GM12878 (cell line): ENCODE results near the gene CCR7. TPM values are rescaled to one million over a fixed set of nuclear protein-coding genes. Genes with fewer than 3 reads are reported as not detected.

Experiments used
- BACH1 ChIP-seq: fragments of 450-650 bp; IDR thresholded peaks from 2 replicates; pipeline ENCODE4 v1.6.1; 2017; ENCODE audit warnings: mild to moderate bottlenecking, borderline replicate concordance
- CBX5 ChIP-seq: sonication (generic); IDR thresholded peaks from 2 replicates; pipeline ENCODE4 v1.6.1; 2016; ENCODE audit warnings: low read depth, moderate library complexity, mild to moderate bottlenecking, inconsistent platforms
- CEBPZ ChIP-seq: fragments of 150-350 bp; IDR thresholded peaks from 2 replicates; pipeline ENCODE4 v1.6.1; 2016; ENCODE audit warnings: low read depth, low read length
- CHD2 ChIP-seq: IDR thresholded peaks from 2 replicates; pipeline ENCODE4 v1.6.1; 2011; ENCODE audit warnings: low read depth, low read length, improper control_type of control experiment, borderline replicate concordance
- EP300 ChIP-seq, 2 experiments: fragments of 150-350 bp in 1 of 2; IDR thresholded peaks; 2 replicates each; pipeline ENCODE4 v1.6.1; 2011 to 2012; ENCODE audit warnings: low read depth in 2 of 2, low read length in 2 of 2, borderline replicate concordance in 1 of 2, improper control_type of control experiment in 1 of 2, inconsistent platforms in 1 of 2; ENCODE audit not compliant: control insufficient read depth in 1 of 2
- MAX ChIP-seq: IDR thresholded peaks from 2 replicates; pipeline ENCODE4 v1.6.1; 2012; ENCODE audit warnings: low read depth, low read length, improper control_type of control experiment
- NR2C1 ChIP-seq: fragments of 450-650 bp; IDR thresholded peaks from 2 replicates; pipeline ENCODE4 v1.6.1; 2017; ENCODE audit warnings: antibody characterized with exemption, mild to moderate bottlenecking, moderate library complexity
- RAD21 ChIP-seq: IDR thresholded peaks from 2 replicates; pipeline ENCODE4 v1.6.1; 2011; ENCODE audit warnings: mild to moderate bottlenecking, low read depth, low read length, moderate library complexity; ENCODE audit not compliant: insufficient read depth
- RB1 ChIP-seq: fragments of 450-650 bp; formaldehyde crosslinking; IDR thresholded peaks from 2 replicates; pipeline ENCODE4 v1.6.1; 2017; ENCODE audit warnings: mild to moderate bottlenecking, borderline replicate concordance
- RUNX3 ChIP-seq: IDR thresholded peaks from 2 replicates; pipeline ENCODE4 v1.6.1; 2012; ENCODE audit warnings: low read length, inconsistent platforms
- SIN3A ChIP-seq: IDR thresholded peaks from 2 replicates; pipeline ENCODE4 v1.6.1; 2012; ENCODE audit warnings: low read depth, low read length, improper control_type of control experiment
- STAT1 ChIP-seq: fragments of 450-650 bp; conservative IDR thresholded peaks from 2 replicates; pipeline ENCODE4 v1.6.1; 2014; ENCODE audit warnings: antibody characterized with exemption, mild to moderate bottlenecking
- STAT3 ChIP-seq: IDR thresholded peaks from 2 replicates; pipeline ENCODE4 v1.6.1; 2011; ENCODE audit warnings: low read depth, low read length, improper control_type of control experiment
- SUZ12 ChIP-seq: fragments of 200-600 bp; sonication (generic); IDR thresholded peaks from one replicate; pipeline ENCODE4 v1.6.1; 2018; ENCODE audit warnings: antibody characterized with exemption, mild to moderate bottlenecking; ENCODE audit not compliant: unreplicated experiment
- TCF7 ChIP-seq: IDR thresholded peaks from 2 replicates; pipeline ENCODE4 v1.6.1; 2014; ENCODE audit warnings: antibody characterized with exemption, borderline replicate concordance
- USF2 ChIP-seq: IDR thresholded peaks from 2 replicates; pipeline ENCODE4 v1.6.1; 2011; ENCODE audit warnings: low read depth, low read length, improper control_type of control experiment, borderline replicate concordance
- WRNIP1 ChIP-seq: IDR thresholded peaks from 2 replicates; pipeline ENCODE4 v1.6.1; 2011; ENCODE audit warnings: low read depth, low read length, improper control_type of control experiment, borderline replicate concordance
- YBX1 ChIP-seq: fragments of 450-650 bp; IDR thresholded peaks from 2 replicates; pipeline ENCODE4 v1.6.1; 2016; ENCODE audit warnings: antibody characterized with exemption
- ZNF687 ChIP-seq: fragments of 450-650 bp; IDR thresholded peaks from 2 replicates; pipeline ENCODE4 v1.6.1; 2017; ENCODE audit warnings: mild to moderate bottlenecking, moderate library complexity
- polyA plus RNA-seq, 11 experiments: library from polyadenylated mRNA; depleted of rRNA in 4 of 11; unstranded in 6 of 11; stranded (reverse) in 5 of 11; fragments of >200 nt; fragmentation: Nextera tagmentation in 4 of 11; fragmentation: Illumina TruSeq in 1 of 11; extraction: Ambion mirVana in 4 of 11; extraction: Trizol in 1 of 11; gene quantifications; 1 replicate in 1 of 11; 2 replicates in 10 of 11; pipeline versions ENCODE4 v1.2.1 to v1.2.3, GENCODE V29; 2011 to 2016; ENCODE audit warnings: inconsistent platforms in 2 of 11, missing spikeins in 2 of 11, low read depth in 1 of 11
- total RNA-seq, 4 experiments: library from RNA; depleted of rRNA in 3 of 4; stranded (reverse); fragments of >200 nt in 3 of 4; fragmentation: Illumina TruSeq in 1 of 4; extraction: Trizol in 1 of 4; gene quantifications; 2 replicates each; pipeline versions ENCODE4 v1.2.1 to v1.2.3, GENCODE V29; 2013 to 2021

Gene CCR7
- total and polyA plus RNA-seq, 10 of the 15 experiments (the other 5 are each of a cell fraction or from before 2014, with no cell fraction given) = 131 to 1,171 (median 260) TPM

- TF ChIP-seq ZNF687 (peak; percentile 98), RUNX3 (peak; percentile 85), YBX1 (no peak), USF2 (no peak), NR2C1 (no peak), WRNIP1 (no peak; the same call in 1 of the 2 replicates), BACH1 (peak; percentile 96), EP300 (IDR thresholded peaks at IDR 0.05; ENCODE audit: borderline replicate concordance in 1 of 2, control insufficient read depth in 1 of 2, low read depth in 2 of 2, low read length in 2 of 2) (peak; percentile 12 to 51; a peak in 1 of 4 replicates), STAT3 (peak; percentile 81; the same call in 1 of the 2 replicates), TCF7 (peak; percentile 50; the same call in 1 of the 2 replicates), SUZ12 (no peak), CEBPZ (0 out of 2 replicates have a peak, but pooled peaks have one; percentile 36), MAX (0 out of 2 replicates have a peak, but pooled peaks have one; percentile 56), CHD2 (peak; percentile 84; the same call in 1 of the 2 replicates), CBX5 (no peak), RAD21 (0 out of 2 replicates have a peak, but pooled peaks have one; percentile 7), RB1 (peak; percentile 63; the same call in 1 of the 2 replicates), SIN3A (peak; percentile 78; the same call in 1 of the 2 replicates), STAT1 (no peak)
These were observed at the start of gene CCR7 (continued) for GRCh38 chr17:40564883-40565768.
